H1 (cell line): Measurements from ENCODE around the gene WDR37.

Experiments
- ATF2 ChIP-seq: IDR thresholded peaks from 2 replicates; pipeline ENCODE4 v1.6.1; 2012; ENCODE audit warnings: low read length, inconsistent platforms
- CTCF ChIP-seq, 3 experiments: IDR thresholded peaks; 1 replicate in 2 of 3; 2 replicates in 1 of 3; pipeline versions ENCODE4 v1.5.1 to v1.6.1; 2011; ENCODE audit warnings: low read length in 3 of 3, mild to moderate bottlenecking in 3 of 3, inconsistent platforms in 2 of 3, low read depth in 1 of 3, moderate library complexity in 1 of 3; ENCODE audit not compliant: insufficient read depth in 1 of 3; ENCODE audit errors: control extremely low read depth in 1 of 3
- E2F6 ChIP-seq: IDR thresholded peaks from 2 replicates; pipeline ENCODE4 v1.6.1; 2012; ENCODE audit warnings: inconsistent platforms
- KDM1A ChIP-seq: fragments of 200-600, 300-600 bp; sonication (generic); IDR thresholded peaks from 2 replicates; pipeline ENCODE4 v1.7.1; 2016; ENCODE audit warnings: mild to moderate bottlenecking, low read length, borderline replicate concordance
- MAX ChIP-seq: IDR thresholded peaks from 2 replicates; pipeline ENCODE4 v1.6.1; 2012; ENCODE audit warnings: inconsistent platforms
- POLR2A ChIP-seq, 2 experiments: IDR thresholded peaks; 1 replicate in 1 of 2; 2 replicates in 1 of 2; pipeline ENCODE4 v1.6.1; 2011; ENCODE audit warnings: low read depth in 2 of 2, low read length in 2 of 2, mild to moderate bottlenecking in 2 of 2; ENCODE audit errors: control extremely low read depth in 1 of 2
- POLR2AphosphoS5 ChIP-seq: IDR thresholded peaks from 2 replicates; pipeline ENCODE4 v1.6.1; 2011; ENCODE audit warnings: low read depth, low read length
- SP1 ChIP-seq: IDR thresholded peaks from 2 replicates; pipeline ENCODE4 v1.6.1; 2011; ENCODE audit warnings: low read depth, low read length
- SP2 ChIP-seq: IDR thresholded peaks from 2 replicates; pipeline ENCODE4 v1.6.1; 2012; ENCODE audit warnings: mild to moderate bottlenecking, low read length, inconsistent platforms
- SRF ChIP-seq: IDR thresholded peaks from 2 replicates; pipeline ENCODE4 v1.6.1; 2011; ENCODE audit warnings: mild to moderate bottlenecking, low read depth, low read length, moderate library complexity

DNA sequence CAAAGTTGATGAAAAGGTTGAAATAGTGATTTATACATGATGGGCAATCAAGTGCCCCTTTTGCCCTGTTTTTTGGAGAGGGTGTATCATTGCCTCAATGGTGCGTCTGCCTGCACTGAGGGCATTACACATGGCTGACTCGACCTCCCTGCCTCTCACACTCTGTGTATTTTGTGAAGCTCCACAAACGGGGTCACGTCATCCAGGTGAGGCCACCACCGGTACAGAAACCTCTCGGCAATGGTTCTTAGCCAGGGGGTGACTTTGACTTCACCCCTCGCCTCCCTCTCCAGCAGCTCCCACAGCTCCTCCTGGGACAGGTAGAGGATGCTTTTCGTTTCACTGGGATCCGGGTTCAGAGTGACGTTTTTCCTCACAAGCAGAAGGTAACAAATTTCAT, 36.8 kb upstream of the WDR37 start:
- TF ChIP-seq CTCF (IDR thresholded peaks at IDR 0.05; ENCODE audit: control extremely low read depth in 1 of 3, insufficient read depth in 1 of 3, low read depth in 1 of 3, low read length in 3 of 3): no peak
- peak; percentile 78 for TF ChIP-seq POLR2AphosphoS5
- TF ChIP-seq POLR2A (IDR thresholded peaks at IDR 0.05; ENCODE audit: control extremely low read depth in 1 of 2, low read depth in 2 of 2, low read length in 2 of 2): peak in 1 of 2 experiments; percentile 59; a peak in 1 of 3 replicates
- no peak for TF ChIP-seq KDM1A
- no peak for TF ChIP-seq SP1
- TF ChIP-seq SP2: no peak
- no peak for TF ChIP-seq SRF
- no peak for TF ChIP-seq MAX
- no peak for TF ChIP-seq ATF2
- TF ChIP-seq E2F6: no peak
